PC-3 (cell line): ENCODE data around the gene PTGR2.

Experiments
- CTCF ChIP-seq: fragments of 300-600 bp; sonication (generic); conservative IDR thresholded peaks from 2 replicates; pipeline ENCODE4 v1.5.1; 2017; ENCODE audit warnings: antibody characterized with exemption, low read depth, mild to moderate bottlenecking, low read length
- EZH2 ChIP-seq: fragments of 300-600 bp; sonication (generic); IDR thresholded peaks from one replicate; pipeline ENCODE4 v1.6.1; 2017; ENCODE audit warnings: antibody characterized with exemption, mild to moderate bottlenecking, low read length; ENCODE audit not compliant: unreplicated experiment

DNA sequence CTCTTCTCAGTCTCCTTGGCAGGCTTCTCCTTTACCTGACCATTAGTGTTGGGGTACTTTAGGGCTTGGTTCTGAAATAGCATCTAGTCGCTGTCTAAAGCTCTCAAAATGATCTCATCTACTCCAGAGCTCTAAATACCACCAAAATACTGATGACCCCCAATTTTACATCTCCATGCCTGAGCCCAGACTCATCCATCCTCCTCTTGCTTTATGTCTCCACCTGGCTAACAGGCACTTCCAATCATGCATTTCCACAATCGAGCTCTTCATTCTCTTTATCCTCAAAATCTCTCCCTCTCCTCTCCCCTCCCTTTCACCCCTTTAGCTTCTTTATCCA lies 40.5 kb upstream of the PTGR2 start:
- TF ChIP-seq EZH2 (no peak), CTCF (no peak)
